Neutrophil (primary cell): ENCODE data around the gene PLIN1.

Source experiments
- H3K27ac ChIP-seq: fragments of 200-600 bp; sonication (generic); 2 replicates; pipeline ENCODE4 v1.5.1; 2016; ENCODE audit warnings: mild to moderate bottlenecking, moderate library complexity
- H3K27me3 ChIP-seq: fragments of 200-600 bp; sonication (generic); 2 replicates; pipeline ENCODE4 v1.6.0; 2016; ENCODE audit warnings: mild to moderate bottlenecking
- H3K36me3 ChIP-seq: fragments of 200-600 bp; sonication (generic); 2 replicates; pipeline ENCODE4 v1.5.1; 2017
- H3K4me1 ChIP-seq, 2 experiments: fragments of 200-600 bp in 1 of 2; sonication (generic) in 1 of 2; 1 replicate in 1 of 2; 2 replicates in 1 of 2; pipeline versions ENCODE4 v1.5.1 to v1.6.1; 2013 to 2016; ENCODE audit warnings: low read depth in 1 of 2, low read length in 1 of 2, mild to moderate bottlenecking in 1 of 2, moderate library complexity in 1 of 2; ENCODE audit not compliant: control insufficient read depth in 1 of 2, insufficient read depth in 1 of 2
- H3K4me3 ChIP-seq, 2 experiments: fragments of 200-600 bp in 1 of 2; sonication (generic) in 1 of 2; 1 replicate in 1 of 2; 2 replicates in 1 of 2; pipeline ENCODE4 v1.5.1; 2013 to 2016; ENCODE audit warnings: low read depth in 1 of 2, low read length in 1 of 2, mild to moderate bottlenecking in 1 of 2, moderate library complexity in 1 of 2
- H3K9me3 ChIP-seq: fragments of 200-600 bp; sonication (generic); 2 replicates; pipeline ENCODE4 v1.5.1; 2016
- CTCF ChIP-seq: fragments of 200-600 bp; sonication (generic); IDR thresholded peaks from 2 replicates; pipeline ENCODE4 v1.5.1; 2016; ENCODE audit warnings: antibody characterized with exemption

PLIN1 gene

GRCh38 chr15:89628806-89629715 lies 50.1 kb downstream of the PLIN1 start:
- no peaks in the 10 kb centered on the region for H3K4me1 ChIP-seq
- H3K27ac ChIP-seq, result no peak overlapping the region
- H3K36me3 ChIP-seq, result peaks cover 75% of the 10 kb centered on the region
- H3K4me3 ChIP-seq, result no peak overlapping the region
- H3K27me3 ChIP-seq, result no peaks in the 10 kb centered on the region
- no peaks in the 10 kb centered on the region for H3K9me3 ChIP-seq
- no peak for TF ChIP-seq CTCF

GRCh38 chr15:89628301-89628700 lies 50.9 kb downstream of the PLIN1 start:
- no peaks in the 10 kb centered on the region for H3K9me3 ChIP-seq
- no peak overlapping the region for H3K27ac ChIP-seq
- TF ChIP-seq CTCF, result no peak
- peaks cover 83% of the 10 kb centered on the region for H3K36me3 ChIP-seq
- no peaks in the 10 kb centered on the region for H3K27me3 ChIP-seq
- no peaks in the 10 kb centered on the region for H3K4me1 ChIP-seq
- H3K4me3 ChIP-seq, result no peak overlapping the region

- Histone ChIP-seq H3K27ac (no peak overlapping the region), H3K9me3 (no peaks in the 10 kb centered on the region), H3K36me3 (peaks cover 92% of the 10 kb centered on the region), H3K27me3 (no peaks in the 10 kb centered on the region), H3K4me1 (no peaks in the 10 kb centered on the region), H3K4me3 (no peak overlapping the region)
- no peak for TF ChIP-seq CTCF
Observed at GRCh38 chr15:89627256-89627970, 51.8 kb downstream of the PLIN1 start.

- no peaks in the 10 kb centered on the region for H3K27me3 ChIP-seq
- no peaks in the 10 kb centered on the region for H3K9me3 ChIP-seq
- no peak for TF ChIP-seq CTCF
- no peaks in the 10 kb centered on the region for H3K4me1 ChIP-seq
- no peak overlapping the region for H3K4me3 ChIP-seq
- H3K36me3 ChIP-seq, result peaks cover 100% of the 10 kb centered on the region
- H3K27ac ChIP-seq, result no peak overlapping the region
Observed at GRCh38 chr15:89625716-89626115, 53.5 kb downstream of the PLIN1 start.

GRCh38 chr15:89623165-89623564 lies 56.0 kb downstream of the PLIN1 start:
- H3K4me1 ChIP-seq, result no peaks in the 10 kb centered on the region
- no peaks in the 10 kb centered on the region for H3K27me3 ChIP-seq
- H3K4me3 ChIP-seq, result no peak overlapping the region
- no peaks in the 10 kb centered on the region for H3K9me3 ChIP-seq
- no peak overlapping the region for H3K27ac ChIP-seq
- peaks cover 98% of the 10 kb centered on the region for H3K36me3 ChIP-seq
- no peak for TF ChIP-seq CTCF
